GM12891 (cell line): ENCODE data around the gene UBE2D1.

ENCODE experiments used
- POLR2A ChIP-seq: IDR thresholded peaks from 2 replicates; pipeline ENCODE4 v1.6.1; 2011; ENCODE audit warnings: low read depth, low read length, control low read depth
- POLR2AphosphoS5 ChIP-seq: IDR thresholded peaks from 2 replicates; pipeline ENCODE4 v1.6.1; 2011; ENCODE audit warnings: low read depth, low read length, control low read depth
- SPI1 ChIP-seq: IDR thresholded peaks from 2 replicates; pipeline ENCODE4 v1.6.1; 2011; ENCODE audit warnings: low read depth, low read length, control low read depth
- TAF1 ChIP-seq: IDR thresholded peaks from 2 replicates; pipeline ENCODE4 v1.6.1; 2011; ENCODE audit warnings: low read depth, low read length, control low read depth

- TF ChIP-seq POLR2A, result no peak
- TF ChIP-seq POLR2AphosphoS5, result no peak
- TF ChIP-seq TAF1, result no peak
- TF ChIP-seq SPI1, result no peak
Observed at GRCh38 chr10:58305821-58306220, 29.0 kb upstream of the UBE2D1 start.
